HUDEP-2 (cell line): ENCODE results near the gene OTUB1.
A peak's percentile ranks its signal among the peaks of the same experiment; 100 is the strongest.
"Not testable (repeated sequence)": the region's sequence is repeated elsewhere in the genome, so short reads cannot be mapped to it uniquely, and the experiment has no call there.

Source experiments
- DNase-seq, 76 experiments: peaks; one replicate each; lab custom pipeline; 2025; ENCODE audit not compliant: unreplicated experiment in 76 of 76; lab: John Stamatoyannopoulos, UW

The OTUB1 gene

DNA sequence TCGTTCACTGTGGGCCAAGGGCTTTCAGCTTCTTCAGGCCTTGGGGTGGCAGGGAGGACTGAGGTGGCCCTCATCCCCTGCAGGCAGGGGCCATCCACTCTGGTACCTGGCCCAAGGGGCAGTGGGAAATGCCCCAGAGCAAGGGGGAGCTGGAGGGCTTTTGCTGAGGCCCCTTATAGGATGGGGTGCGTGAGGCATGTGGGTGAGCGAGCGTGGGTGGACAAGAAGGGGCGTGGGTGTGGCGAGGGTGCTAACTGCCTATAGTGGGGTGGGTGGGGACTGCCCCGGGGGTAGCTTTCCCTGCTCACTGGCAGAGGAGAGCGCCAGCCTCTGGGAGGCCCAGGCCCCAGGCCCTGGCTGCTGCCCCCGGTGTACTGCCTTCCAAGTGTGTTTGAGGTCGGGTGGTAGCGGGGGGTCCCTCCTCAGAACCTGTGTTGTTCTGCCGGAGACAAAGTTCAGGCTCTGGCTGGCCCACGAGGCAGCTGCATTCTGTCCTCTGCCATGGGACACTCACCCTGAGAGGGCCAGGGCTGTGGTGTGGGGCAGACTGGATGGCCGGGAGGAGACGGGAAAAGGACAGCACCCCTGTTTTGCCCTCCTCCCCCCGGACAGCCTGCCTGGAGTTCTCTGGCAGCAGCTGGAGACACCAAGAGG is 52.9 kb downstream of the OTUB1 start:
- DNase-seq = no peak

DNA sequence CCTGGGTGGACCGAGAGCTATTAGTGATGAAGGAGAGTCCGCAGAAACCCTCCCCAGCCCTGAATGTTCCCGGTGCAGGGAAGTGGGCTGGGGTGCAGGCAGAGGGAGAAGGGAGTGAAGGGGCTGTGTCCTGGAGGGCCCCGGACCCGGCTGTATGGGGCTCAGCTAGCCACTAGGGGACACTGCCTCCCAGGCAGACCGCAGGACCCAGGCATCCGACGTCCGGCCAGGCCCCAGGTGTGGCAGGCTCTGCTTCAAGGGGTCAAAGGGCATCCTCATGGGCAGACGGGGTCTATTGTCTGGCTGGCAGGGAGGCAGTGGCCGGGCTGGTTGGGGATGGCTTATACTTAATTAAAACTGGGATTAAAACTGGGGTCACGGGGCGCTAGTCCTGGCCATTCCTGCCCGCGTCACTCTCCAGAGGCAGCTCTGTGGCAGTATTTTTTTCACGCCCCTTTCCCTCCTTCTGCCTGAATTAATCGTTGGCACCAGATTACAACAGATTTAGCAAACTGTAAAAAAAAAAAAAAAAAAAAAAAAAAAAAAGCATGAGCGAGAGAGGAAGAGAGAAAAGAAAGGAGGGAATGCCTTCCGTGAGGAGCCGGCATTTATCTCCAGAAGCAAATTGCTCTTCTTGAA is 54.6 kb downstream of the OTUB1 start:
- peak in 1 of 76 experiments; percentile 13 for DNase-seq

DNA sequence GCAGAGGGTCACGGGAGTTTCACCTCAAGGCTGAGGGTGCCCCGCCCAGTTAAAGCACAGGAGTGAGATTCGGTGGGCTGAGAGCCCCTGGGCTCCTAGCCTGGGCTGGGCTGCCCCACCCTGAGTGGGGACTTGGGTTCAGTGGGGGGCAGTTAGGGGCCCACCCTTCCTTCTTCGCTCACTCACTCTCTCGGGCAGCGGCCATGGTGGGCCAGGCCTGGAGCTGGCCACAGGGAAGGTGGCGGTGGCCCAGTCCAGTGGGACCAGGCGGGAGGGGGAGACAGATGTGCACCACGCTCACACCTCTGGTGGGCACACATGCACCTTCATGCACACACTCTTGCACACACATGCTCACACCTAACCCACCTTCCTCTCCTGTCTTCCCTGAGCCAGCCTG is 55.6 kb downstream of the OTUB1 start:
- no peak for DNase-seq

- DNase-seq = no peak
These were observed 56.1 kb downstream of the OTUB1 start for GRCh38 chr11:64042301-64042700.

DNA sequence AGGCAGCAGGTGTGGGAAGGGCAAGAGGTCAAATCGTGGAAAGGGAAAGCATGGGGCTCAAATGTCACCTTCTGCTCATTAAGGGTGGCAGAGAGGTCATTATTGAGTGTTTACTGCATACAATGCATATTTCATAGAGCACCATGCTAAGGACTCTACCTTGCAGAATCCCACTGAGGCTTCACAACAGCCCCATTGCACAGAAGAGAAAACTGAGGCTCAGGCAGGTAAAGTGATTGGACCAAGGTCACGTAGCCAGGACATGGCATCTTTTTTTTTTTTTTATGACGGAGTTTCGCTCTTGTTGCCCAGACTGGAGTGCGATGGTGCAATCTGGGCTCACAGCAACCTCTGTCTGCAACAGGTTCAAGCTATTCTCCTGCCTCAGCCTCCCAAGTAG is 57.3 kb downstream of the OTUB1 start:
- no peak for DNase-seq

DNA sequence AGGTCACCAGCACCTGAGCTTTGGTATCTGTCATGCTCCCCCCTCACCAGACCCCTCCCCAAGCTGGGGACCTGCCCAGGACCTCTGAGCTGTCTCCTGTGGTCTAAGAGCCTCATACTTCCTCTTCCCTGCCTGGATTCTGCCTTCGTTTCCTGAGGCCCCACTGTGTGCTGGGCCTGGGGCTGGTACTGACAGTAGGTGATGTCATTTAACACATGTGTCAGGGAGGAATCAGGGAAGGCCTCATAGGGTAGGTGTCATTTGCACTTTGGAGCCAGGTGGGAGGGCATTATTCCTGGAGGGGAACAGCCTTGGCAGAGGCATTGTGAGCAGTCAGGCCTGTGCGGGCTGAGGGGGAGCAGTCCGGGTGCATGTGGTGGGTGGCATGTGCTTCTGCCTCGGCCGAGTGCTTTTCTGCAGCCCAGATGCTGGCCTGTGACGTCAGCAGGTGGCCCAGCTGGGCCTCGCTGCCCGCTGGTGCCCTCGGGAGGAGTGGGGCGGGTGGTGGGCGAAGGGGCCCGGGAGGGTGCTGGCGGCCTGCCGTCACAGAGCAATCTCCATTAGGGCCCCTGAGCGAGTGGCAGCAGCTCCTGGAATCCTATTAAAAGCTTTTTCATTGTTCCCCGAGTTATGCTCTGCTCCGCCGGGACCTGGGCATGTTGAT is 58.6 kb downstream of the OTUB1 start:
- no peak for DNase-seq

DNA sequence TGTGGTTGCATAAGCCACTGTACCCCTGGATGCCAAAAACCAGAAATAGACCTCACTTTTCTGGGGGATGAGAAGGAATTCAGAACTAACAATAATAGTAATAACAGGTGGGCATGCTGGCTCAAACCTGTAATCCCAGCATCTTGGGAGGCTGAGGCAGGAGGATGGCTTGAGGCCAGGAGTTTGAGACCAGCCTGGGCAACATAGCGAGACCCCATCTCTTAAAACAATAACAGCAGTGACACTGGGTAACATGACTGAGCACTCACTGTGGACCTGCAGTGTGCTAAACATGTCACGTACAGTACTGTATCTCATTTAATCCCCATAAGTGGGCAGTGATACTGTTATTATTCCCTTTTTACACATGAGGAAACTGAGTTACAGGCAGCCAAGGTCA is 59.5 kb downstream of the OTUB1 start:
- no peak for DNase-seq

DNA sequence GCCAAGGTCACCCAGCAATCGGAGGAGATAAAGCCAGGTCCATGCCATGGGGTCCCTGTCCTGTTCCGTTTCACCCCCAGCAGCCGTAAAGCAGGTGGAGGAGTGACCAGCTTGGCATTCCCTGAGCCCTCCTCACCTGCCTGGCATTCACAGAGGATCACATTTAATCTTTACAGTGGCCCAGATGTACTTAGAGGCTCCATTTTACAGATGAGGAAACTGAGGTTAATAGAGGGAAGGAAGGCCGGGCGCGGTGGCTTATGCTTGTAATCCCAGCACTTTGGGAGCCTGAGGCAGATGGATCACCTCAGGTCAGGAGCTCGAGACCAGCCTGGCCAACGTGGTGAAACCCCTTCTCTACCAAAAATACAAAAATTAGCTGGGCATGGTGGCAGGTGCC is 61.1 kb downstream of the OTUB1 start:
- DNase-seq = not testable (repeated sequence)
